Spleen (tissue), 11 donors: ENCODE data around the gene SPOCK3. TPM values are rescaled to one million over a fixed set of nuclear protein-coding genes. Genes with fewer than 3 reads are reported as not detected.

Experiments
- DNase-seq: peaks from one replicate; pipeline ENCODE4 v3.0.0-alpha.2; 2020
- H3K27ac ChIP-seq, 8 donors: fragments of 200-600 bp; sonication (generic) in 7 of 8; 1 replicate in 4 of 8; 2 replicates in 4 of 8; pipeline versions ENCODE4 v1.5.0 to v1.8.0; 2016 to 2021; ENCODE audit warnings: inconsistent platforms in 4 of 8, mild to moderate bottlenecking in 4 of 8, moderate library complexity in 1 of 8
- H3K27me3 ChIP-seq, 7 donors: fragments of 200-600 bp; sonication (generic) in 6 of 7; replicated peaks in 1 of 7; 1 replicate in 4 of 7; 2 replicates in 3 of 7; pipeline versions ENCODE4 v1.5.0 to v1.8.0; 2016 to 2021; ENCODE audit warnings: inconsistent platforms in 3 of 7, mild to moderate bottlenecking in 1 of 7
- H3K36me3 ChIP-seq, 6 donors: fragments of 200-600 bp; sonication (generic) in 5 of 6; 1 replicate in 4 of 6; 2 replicates in 2 of 6; pipeline versions ENCODE4 v1.5.0 to v1.8.0; 2016 to 2021; ENCODE audit warnings: inconsistent platforms in 2 of 6
- H3K4me1 ChIP-seq, 6 donors: fragments of 200-600 bp; sonication (generic) in 5 of 6; 1 replicate in 3 of 6; 2 replicates in 3 of 6; pipeline versions ENCODE4 v1.5.0 to v1.8.0; 2016 to 2021; ENCODE audit warnings: inconsistent platforms in 3 of 6
- H3K4me3 ChIP-seq, 8 donors: fragments of 200-600 bp; sonication (generic) in 7 of 8; 1 replicate in 4 of 8; 2 replicates in 4 of 8; pipeline versions ENCODE4 v1.5.0 to v1.8.0; 2016 to 2021; ENCODE audit warnings: inconsistent platforms in 4 of 8, mild to moderate bottlenecking in 4 of 8, moderate library complexity in 2 of 8
- H3K9me3 ChIP-seq, 8 donors: fragments of 200-600 bp; sonication (generic) in 7 of 8; 1 replicate in 4 of 8; 2 replicates in 4 of 8; pipeline versions ENCODE4 v1.5.0 to v1.8.0; 2016 to 2021; ENCODE audit warnings: inconsistent platforms in 4 of 8
- CTCF ChIP-seq, 11 experiments: fragments of 200-600 bp in 7 of 11; fragments of 450-650 bp in 4 of 11; sonication (generic) in 4 of 11; IDR thresholded peaks in 8 of 11; conservative IDR thresholded peaks in 3 of 11; 1 replicate in 7 of 11; 2 replicates in 4 of 11; pipeline versions ENCODE4 v1.4.0 to v1.8.0; 2016 to 2021; ENCODE audit warnings: antibody characterized with exemption in 11 of 11, inconsistent platforms in 4 of 11, mild to moderate bottlenecking in 1 of 11
- POLR2A ChIP-seq, 3 donors: fragments of 450-650 bp; IDR thresholded peaks; one replicate each; pipeline ENCODE4 v1.5.1; 2017; ENCODE audit warnings: antibody characterized with exemption in 3 of 3, mild to moderate bottlenecking in 1 of 3
- POLR2AphosphoS5 ChIP-seq, 3 donors: sonication (generic); formaldehyde crosslinking; IDR thresholded peaks; one replicate each; pipeline ENCODE4 v1.5.1; 2017; ENCODE audit warnings: antibody characterized with exemption in 3 of 3
- WGBS, 5 donors: extraction: QIAGEN DNeasy Blood & Tissue Kit in 3 of 5; methylation state at CpG; one replicate each; pipeline versions ENCODE4 v1.1.5 to v1.1.7; 2013 to 2018; 5-methylcytosine and 5-hydroxymethylcytosine counted together
- intact Hi-C: fragments of 100-400 bp; cut with DNase I; formaldehyde crosslinking; loops from one replicate; pipeline ENCODE4 v1.15.0; 2023; ENCODE audit warnings: low total_unique reads
- polyA plus RNA-seq, 3 donors: library from polyadenylated mRNA; stranded (reverse); fragments of 200-250 nt; gene quantifications; one replicate each; pipeline ENCODE4 v1.2.1, GENCODE V29; 2013
- total RNA-seq, 7 donors: library from RNA; depleted of rRNA in 3 of 7; stranded (reverse); fragments of >200 nt in 3 of 7; fragmentation: NEBNext Ultra II Directional in 4 of 7; extraction: Animal tissue kit (Norgen Biotek cat#: 25700) in 4 of 7; gene quantifications; one replicate each; pipeline versions ENCODE4 v1.1.0 to v1.2.1, GENCODE V29; 2016 to 2021
- donor health status: healthy with polysubstance abuse.
- donor health status: DM: no; HTN: no; CAD: no; lungs with moderate emphysema.
- donor health status: DM: no; HTN: no; CAD: no.
- donor health status: Bipolar disorder and iron deficiency.
- donor health status: healthy.
- donor health status: DM: no; HTN: no; CAD: no.
- donor health status: DM: yes; HTN: yes; CAD: no.

Gene SPOCK3
- total and polyA plus RNA-seq, 10 donors, result 0.06 to 1.2 (median 0.51) TPM; not detected in 5

- H3K4me3 ChIP-seq, result no peak overlapping the region
- WGBS, 5 donors, result 89 to 94% (median 94%) methylated on average over 4 of the region's 4 CpGs
- no peak for TF ChIP-seq POLR2A (IDR thresholded peaks at IDR 0.05)
- no peak for TF ChIP-seq CTCF (IDR thresholded peaks at IDR 0.05 in 8 of 11, conservative IDR thresholded peaks at IDR 0.05 in 3 of 11)
- TF ChIP-seq POLR2AphosphoS5 (IDR thresholded peaks at IDR 0.05), result no peak
- no peak for DNase-seq
- H3K36me3 ChIP-seq, result no peaks in the 10 kb centered on the region
- H3K27ac ChIP-seq, result no peak overlapping the region
- H3K27me3 ChIP-seq, result no peaks in the 10 kb centered on the region
- intact Hi-C loops, result no loop called here
- no peaks in the 10 kb centered on the region for H3K4me1 ChIP-seq
- peaks cover 0 to 13% (median 5%) of the 10 kb centered on the region in 8 donors for H3K9me3 ChIP-seq
Measured at GRCh38 chr4:167150587-167150986, 83.7 kb downstream of the SPOCK3 start.

- no peak for TF ChIP-seq POLR2A (IDR thresholded peaks at IDR 0.05)
- TF ChIP-seq POLR2AphosphoS5 (IDR thresholded peaks at IDR 0.05), result no peak
- no peak for TF ChIP-seq CTCF (IDR thresholded peaks at IDR 0.05 in 8 of 11, conservative IDR thresholded peaks at IDR 0.05 in 3 of 11)
- intact Hi-C loops, result no loop called here
- Histone ChIP-seq H3K27ac (no peak overlapping the region), H3K4me3 (no peak overlapping the region), H3K4me1 (no peaks in the 10 kb centered on the region), H3K36me3 (no peaks in the 10 kb centered on the region), H3K9me3 (peaks cover 0 to 16% (median 8%) of the 10 kb centered on the region in 8 donors), H3K27me3 (no peaks in the 10 kb centered on the region)
- DNase-seq, result no peak
- WGBS, 5 donors, result 33 to 56% (median 42%) methylated on average over 1 of the region's 1 CpG
Measured at GRCh38 chr4:167144605-167145004, 89.7 kb downstream of the SPOCK3 start.

GRCh38 chr4:167143018-167143417, 91.3 kb downstream of the SPOCK3 start:
- intact Hi-C loops, result no loop called here
- Histone ChIP-seq H3K36me3 (no peaks in the 10 kb centered on the region), H3K4me1 (no peaks in the 10 kb centered on the region), H3K4me3 (no peak overlapping the region), H3K27ac (no peak overlapping the region), H3K9me3 (peaks cover 0 to 16% (median 8%) of the 10 kb centered on the region in 8 donors), H3K27me3 (no peaks in the 10 kb centered on the region)
- DNase-seq, result no peak
- TF ChIP-seq POLR2AphosphoS5 (IDR thresholded peaks at IDR 0.05) (no peak), POLR2A (IDR thresholded peaks at IDR 0.05) (no peak), CTCF (IDR thresholded peaks at IDR 0.05 in 8 of 11, conservative IDR thresholded peaks at IDR 0.05 in 3 of 11) (no peak)
- 91 to 97% (median 92%) methylated on average over 2 of the region's 2 CpGs for WGBS, 5 donors

GRCh38 chr4:167136270-167136669, 98.0 kb downstream of the SPOCK3 start:
- no peak overlapping the region for H3K27ac ChIP-seq
- 79 to 90% (median 81%) methylated on average over 2 of the region's 2 CpGs for WGBS, 5 donors
- no peak for TF ChIP-seq CTCF (IDR thresholded peaks at IDR 0.05 in 8 of 11, conservative IDR thresholded peaks at IDR 0.05 in 3 of 11)
- no peak for TF ChIP-seq POLR2AphosphoS5 (IDR thresholded peaks at IDR 0.05)
- no peak for TF ChIP-seq POLR2A (IDR thresholded peaks at IDR 0.05)
- intact Hi-C loops, result no loop called here
- no peaks in the 10 kb centered on the region for H3K27me3 ChIP-seq
- no peaks in the 10 kb centered on the region for H3K4me1 ChIP-seq
- H3K9me3 ChIP-seq, result no peaks in the 10 kb centered on the region
- no peak for DNase-seq
- H3K4me3 ChIP-seq, result no peak overlapping the region
- no peaks in the 10 kb centered on the region for H3K36me3 ChIP-seq
